ENCODE measurements around the gene CARF.
"Not testable (repeated sequence)": the region's sequence is repeated elsewhere in the genome, so short reads cannot be mapped to it uniquely, and the experiment has no call there.

DNA sequence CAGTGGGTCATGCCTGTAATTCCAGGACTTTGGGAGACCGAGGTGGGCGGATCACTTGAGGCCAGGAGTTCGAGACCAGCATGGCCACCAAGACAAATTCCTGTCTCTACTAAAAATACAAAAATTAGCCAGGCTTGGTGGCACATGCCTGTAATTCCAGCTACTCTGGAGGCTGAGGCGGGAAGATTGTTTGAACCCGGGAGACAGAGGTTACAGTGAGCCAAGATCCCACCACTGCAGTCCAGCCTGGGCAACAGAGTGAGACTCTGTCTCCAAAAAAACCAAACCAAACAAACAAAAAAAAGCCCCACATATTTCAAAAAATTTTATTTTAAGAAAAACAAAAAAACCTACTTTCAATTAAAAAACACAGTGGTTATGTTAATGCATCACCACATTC is 1.8 kb upstream of the CARF start:
- TF ChIP-seq, protein P1, sequence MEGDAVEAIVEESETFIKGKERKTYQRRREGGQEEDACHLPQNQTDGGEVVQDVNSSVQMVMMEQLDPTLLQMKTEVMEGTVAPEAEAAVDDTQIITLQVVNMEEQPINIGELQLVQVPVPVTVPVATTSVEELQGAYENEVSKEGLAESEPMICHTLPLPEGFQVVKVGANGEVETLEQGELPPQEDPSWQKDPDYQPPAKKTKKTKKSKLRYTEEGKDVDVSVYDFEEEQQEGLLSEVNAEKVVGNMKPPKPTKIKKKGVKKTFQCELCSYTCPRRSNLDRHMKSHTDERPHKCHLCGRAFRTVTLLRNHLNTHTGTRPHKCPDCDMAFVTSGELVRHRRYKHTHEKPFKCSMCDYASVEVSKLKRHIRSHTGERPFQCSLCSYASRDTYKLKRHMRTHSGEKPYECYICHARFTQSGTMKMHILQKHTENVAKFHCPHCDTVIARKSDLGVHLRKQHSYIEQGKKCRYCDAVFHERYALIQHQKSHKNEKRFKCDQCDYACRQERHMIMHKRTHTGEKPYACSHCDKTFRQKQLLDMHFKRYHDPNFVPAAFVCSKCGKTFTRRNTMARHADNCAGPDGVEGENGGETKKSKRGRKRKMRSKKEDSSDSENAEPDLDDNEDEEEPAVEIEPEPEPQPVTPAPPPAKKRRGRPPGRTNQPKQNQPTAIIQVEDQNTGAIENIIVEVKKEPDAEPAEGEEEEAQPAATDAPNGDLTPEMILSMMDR (conservative IDR thresholded peaks at IDR 0.05; ENCODE audit: low read length), result not testable (repeated sequence)
- not testable (repeated sequence) for TF ChIP-seq EZH2phosphoT487 (IDR thresholded peaks at IDR 0.05; ENCODE audit: borderline replicate concordance, low read depth, low read length)
